Endothelial cell of umbilical vein (primary cell): ENCODE measurements around the gene DUSP28. TPM values are rescaled to one million over a fixed set of nuclear protein-coding genes. Genes with fewer than 3 reads are reported as not detected.

Experiments used
- BruUV-seq: library from RNA; stranded (reverse); fragments of 400-500 nt; replicated peaks from 2 replicates; lab custom pipeline; 2021; lab: Mats Ljungman, UMichigan
- CTCF ChIA-PET: fragments of 300-600, 350-600 bp; sonication (Branson Sonifier 250); formaldehyde crosslinking; loops from one replicate; lab custom pipeline; 2021; ENCODE audit warnings: antibody characterized with exemption, inconsistent platforms; lab: Charles Lee
- POLR2A ChIA-PET: fragments of 300-600, 350-600 bp; sonication (Branson Sonifier 250); formaldehyde crosslinking; loops from one replicate; lab custom pipeline; 2021; ENCODE audit warnings: antibody characterized with exemption, inconsistent platforms; lab: Charles Lee
- DNase-seq: peaks from one replicate; pipeline ENCODE4 v3.0.0-alpha.2; 2011; ENCODE audit warnings: low read depth, low spot score
- FAIRE-seq: peaks from 2 replicates; lab custom pipeline; 2011; peaks lifted over from hg19 to GRCh38; lab: Jason Lieb, UNC
- H2AFZ ChIP-seq: 2 replicates; pipeline ENCODE4 v1.6.0; 2012; ENCODE audit warnings: low read depth, low read length, control low read depth, inconsistent platforms
- H3K27ac ChIP-seq: 2 replicates; pipeline ENCODE4 v1.5.1; 2011; ENCODE audit warnings: low read depth, mild to moderate bottlenecking, control low read depth, low read length, moderate library complexity; ENCODE audit not compliant: insufficient read depth
- H3K27me3 ChIP-seq, 2 experiments: 2 replicates each; pipeline versions ENCODE4 v1.6.0 to v1.6.1; 2011; ENCODE audit warnings: low read length in 2 of 2, mixed read lengths in 1 of 2; ENCODE audit not compliant: control insufficient read depth in 2 of 2, insufficient read depth in 2 of 2
- H3K36me3 ChIP-seq, 2 experiments: 2 replicates in 1 of 2; 3 replicates in 1 of 2; pipeline ENCODE4 v1.5.1; 2011; ENCODE audit warnings: low read length in 2 of 2, mild to moderate bottlenecking in 1 of 2, moderate library complexity in 1 of 2; ENCODE audit not compliant: control insufficient read depth in 2 of 2, insufficient read depth in 2 of 2; ENCODE audit errors: extremely low read depth in 1 of 2
- H3K4me1 ChIP-seq: 3 replicates; pipeline ENCODE4 v1.5.1; 2011; ENCODE audit warnings: mild to moderate bottlenecking, low read length; ENCODE audit not compliant: control insufficient read depth, insufficient read depth; ENCODE audit errors: extremely low read depth
- H3K4me2 ChIP-seq: 2 replicates; pipeline ENCODE4 v1.6.1; 2011; ENCODE audit warnings: low read length, control low read depth, mixed read lengths; ENCODE audit not compliant: insufficient read depth
- H3K4me3 ChIP-seq, 3 experiments: fragments of 200-600 bp in 1 of 3; sonication (generic), shearing (Covaris generic) in 1 of 3; replicated peaks in 1 of 3; 2 replicates each; pipeline ENCODE4 v1.5.1; 2011 to 2016; ENCODE audit warnings: control low read depth in 3 of 3, low read length in 3 of 3, mild to moderate bottlenecking in 2 of 3, inconsistent platforms in 1 of 3, low read depth in 1 of 3, moderate library complexity in 1 of 3; ENCODE audit not compliant: insufficient read depth in 1 of 3
- H3K79me2 ChIP-seq: 2 replicates; pipeline ENCODE4 v1.6.0; 2012; ENCODE audit warnings: low read length, inconsistent platforms; ENCODE audit not compliant: control insufficient read depth, insufficient read depth
- H3K9ac ChIP-seq: replicated peaks from 2 replicates; pipeline ENCODE3; 2011; ENCODE audit warnings: low read length, control low read depth; ENCODE audit not compliant: insufficient read depth; ENCODE audit errors: extremely low read depth
- H3K9me1 ChIP-seq: replicated peaks from 3 replicates; pipeline ENCODE4 v1.6.0; 2011; ENCODE audit warnings: mild to moderate bottlenecking, low read length; ENCODE audit not compliant: control insufficient read depth, insufficient read depth; ENCODE audit errors: extremely low read depth
- H3K9me3 ChIP-seq: replicated peaks from 2 replicates; pipeline ENCODE4 v1.5.1; 2012; ENCODE audit warnings: low read length, inconsistent platforms; ENCODE audit not compliant: control insufficient read depth, insufficient read depth
- H4K20me1 ChIP-seq: replicated peaks from 2 replicates; pipeline ENCODE3; 2011; ENCODE audit warnings: mild to moderate bottlenecking, low read length; ENCODE audit not compliant: control insufficient read depth, insufficient read depth; ENCODE audit errors: extremely low read depth
- EZH2 ChIP-seq: IDR thresholded peaks from 2 replicates; pipeline ENCODE4 v1.6.1; 2012; ENCODE audit warnings: borderline replicate concordance, low read depth, mild to moderate bottlenecking, moderate library complexity, low read length, inconsistent platforms; ENCODE audit not compliant: severe bottlenecking
- FOS ChIP-seq: IDR thresholded peaks from 2 replicates; pipeline ENCODE4 v1.6.1; 2011; ENCODE audit warnings: mild to moderate bottlenecking, low read length, moderate library complexity, borderline replicate concordance; ENCODE audit not compliant: insufficient read depth
- GATA2 ChIP-seq: IDR thresholded peaks from 2 replicates; pipeline ENCODE4 v1.7.0; 2011; ENCODE audit warnings: low read depth, mild to moderate bottlenecking, moderate library complexity, mixed read lengths, low read length; ENCODE audit not compliant: insufficient read length, insufficient read depth
- JUN ChIP-seq: IDR thresholded peaks from 2 replicates; pipeline ENCODE4 v1.6.1; 2011; ENCODE audit warnings: borderline replicate concordance, low read depth; ENCODE audit not compliant: insufficient read length, insufficient read depth
- MYC ChIP-seq: IDR thresholded peaks from one replicate; pipeline ENCODE4 v1.6.1; 2011; ENCODE audit warnings: mild to moderate bottlenecking, low read depth, low read length
- POLR2A ChIP-seq: IDR thresholded peaks from 2 replicates; pipeline ENCODE4 v1.6.1; 2012; ENCODE audit warnings: low read depth, mild to moderate bottlenecking, control low read depth, low read length
- POLR2AphosphoS5 ChIP-seq: IDR thresholded peaks from 2 replicates; pipeline ENCODE4 v1.6.1; 2012; ENCODE audit warnings: low read depth, mild to moderate bottlenecking, control low read depth, low read length, moderate library complexity; ENCODE audit not compliant: insufficient read depth
- dilution Hi-C: fragments of 300-500 bp; cut with MboI; formaldehyde crosslinking; loops from one replicate; pipeline ENCODE4 v1.15.0; 2019; ENCODE audit warnings: low sequenced_read_pairs; ENCODE audit not compliant: extremely low pct_ligation_motif_present
- intact Hi-C: fragments of 100-400 bp; cut with micrococcal nuclease; formaldehyde crosslinking; loops from one replicate; pipeline ENCODE4 v1.10.0; 2022
- polyA plus RNA-seq, 4 experiments: library from polyadenylated mRNA; depleted of rRNA in 3 of 4; stranded (reverse) in 3 of 4; unstranded in 1 of 4; fragments of >200 nt; gene quantifications; 2 replicates each; pipeline versions ENCODE4 v1.2.1 to v1.2.3, GENCODE V29; 2011 to 2012; ENCODE audit warnings: missing spikeins in 1 of 4
- total RNA-seq: library from RNA; stranded (reverse); gene quantifications from 2 replicates; pipeline ENCODE4 v1.2.3, GENCODE V29; 2021
- TF ChIP-seq, protein P1 (sequence below), 2 donors: IDR thresholded peaks; 1 replicate in 1 of 2; 2 replicates in 1 of 2; pipeline ENCODE4 v1.5.1; 2011; ENCODE audit warnings: low read length in 2 of 2, mild to moderate bottlenecking in 2 of 2, moderate library complexity in 2 of 2, control low read depth in 1 of 2, inconsistent platforms in 1 of 2, low read depth in 1 of 2; ENCODE audit not compliant: insufficient read depth in 1 of 2; ENCODE audit errors: extremely low read depth in 1 of 2
- TF ChIP-seq, protein P2 (sequence below): IDR thresholded peaks from 2 replicates; pipeline ENCODE4 v1.6.1; 2011; ENCODE audit not compliant: insufficient read depth, insufficient read length

Gene DUSP28
- total and polyA plus RNA-seq, 2 donors (not counting 3 experiments of a cell fraction or from before 2014, with no cell fraction given) = 2.2 to 4.3 TPM

DNA sequence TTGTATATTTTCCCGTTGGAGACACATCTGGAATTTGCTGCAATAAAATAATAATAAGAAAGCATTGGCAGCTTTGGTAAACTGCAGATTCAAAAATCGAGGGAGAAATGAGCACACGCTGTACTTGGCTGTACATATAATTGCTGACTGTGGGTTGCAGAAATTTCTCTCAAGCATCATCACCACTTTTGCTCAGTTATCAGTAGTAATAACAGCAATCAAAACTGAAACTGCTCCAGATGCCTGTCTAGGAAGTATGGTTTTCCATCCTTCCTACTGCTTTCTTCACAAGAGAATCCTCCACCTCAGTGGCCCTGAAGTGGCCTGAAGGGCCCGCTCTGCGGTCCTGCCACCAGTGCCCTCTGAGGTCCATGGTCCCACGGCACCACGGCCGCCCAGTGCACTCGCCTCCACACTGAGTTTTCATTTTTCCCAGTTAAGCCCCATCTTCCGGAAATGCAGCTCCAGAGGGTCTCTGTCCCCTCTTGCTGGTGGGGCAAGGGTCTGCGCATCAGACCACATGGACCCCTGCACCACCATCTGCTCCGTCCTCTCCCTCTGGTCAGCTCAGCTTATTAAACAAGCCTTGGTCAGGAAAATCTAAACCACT is 3.9 kb downstream of the DUSP28 start:
- no TSS peak for BruUV-seq
- peaks cover 47% of the 10 kb centered on the region for H3K4me1 ChIP-seq

More for the DNA sequence above, 3.9 kb downstream of the DUSP28 start:
- Histone ChIP-seq H3K9me1 (no peaks in the 10 kb centered on the region), H4K20me1 (no peaks in the 10 kb centered on the region), H3K4me3 (no peak overlapping the region), H3K27me3 (no peaks in the 10 kb centered on the region), H3K36me3 (no peaks in the 10 kb centered on the region), H3K4me2 (no peak overlapping the region), H3K9ac (no peak overlapping the region), H3K9me3 (no peaks in the 10 kb centered on the region), H3K79me2 (peaks cover 9% of the 10 kb centered on the region), H2AFZ (no peak overlapping the region), H3K27ac (no peak overlapping the region)
- FAIRE-seq = no peak
- dilution Hi-C loops = no loop called here
- no peak for DNase-seq
- ChIA-PET CTCF (interaction anchor here (0.7 kb wide), 1 partner anchor 22 kb away, joined by 4 read pairs; the partner anchor contains the start of gene CAPN10), POLR2A (no interaction called here)
- TF ChIP-seq, protein P1, sequence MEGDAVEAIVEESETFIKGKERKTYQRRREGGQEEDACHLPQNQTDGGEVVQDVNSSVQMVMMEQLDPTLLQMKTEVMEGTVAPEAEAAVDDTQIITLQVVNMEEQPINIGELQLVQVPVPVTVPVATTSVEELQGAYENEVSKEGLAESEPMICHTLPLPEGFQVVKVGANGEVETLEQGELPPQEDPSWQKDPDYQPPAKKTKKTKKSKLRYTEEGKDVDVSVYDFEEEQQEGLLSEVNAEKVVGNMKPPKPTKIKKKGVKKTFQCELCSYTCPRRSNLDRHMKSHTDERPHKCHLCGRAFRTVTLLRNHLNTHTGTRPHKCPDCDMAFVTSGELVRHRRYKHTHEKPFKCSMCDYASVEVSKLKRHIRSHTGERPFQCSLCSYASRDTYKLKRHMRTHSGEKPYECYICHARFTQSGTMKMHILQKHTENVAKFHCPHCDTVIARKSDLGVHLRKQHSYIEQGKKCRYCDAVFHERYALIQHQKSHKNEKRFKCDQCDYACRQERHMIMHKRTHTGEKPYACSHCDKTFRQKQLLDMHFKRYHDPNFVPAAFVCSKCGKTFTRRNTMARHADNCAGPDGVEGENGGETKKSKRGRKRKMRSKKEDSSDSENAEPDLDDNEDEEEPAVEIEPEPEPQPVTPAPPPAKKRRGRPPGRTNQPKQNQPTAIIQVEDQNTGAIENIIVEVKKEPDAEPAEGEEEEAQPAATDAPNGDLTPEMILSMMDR (IDR thresholded peaks at IDR 0.05; ENCODE audit: extremely low read depth in 1 of 2, insufficient read depth in 1 of 2, low read depth in 1 of 2, low read length in 2 of 2) = no peak
- TF ChIP-seq POLR2AphosphoS5 = no peak
- TF ChIP-seq, protein P2, sequence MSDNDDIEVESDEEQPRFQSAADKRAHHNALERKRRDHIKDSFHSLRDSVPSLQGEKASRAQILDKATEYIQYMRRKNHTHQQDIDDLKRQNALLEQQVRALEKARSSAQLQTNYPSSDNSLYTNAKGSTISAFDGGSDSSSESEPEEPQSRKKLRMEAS = no peak
- no peak for TF ChIP-seq MYC
- TF ChIP-seq EZH2 = no peak
- no peak for TF ChIP-seq FOS
- no peak for TF ChIP-seq GATA2
- TF ChIP-seq POLR2A = no peak
- no peak for TF ChIP-seq JUN
- intact Hi-C loops = loop anchor here (5.0 to 10.0 kb wide), 3 partner anchors 431 to 753 kb away; partner anchors contain the start of genes HDLBP, SEPTIN2 and SNED1
